K562 (cell line): ENCODE results near the gene CBX2. TPM values are rescaled to one million over a fixed set of nuclear protein-coding genes. Genes with fewer than 3 reads are reported as not detected.
A peak's percentile ranks its signal among the peaks of the same experiment; 100 is the strongest.

ENCODE experiments used
- BHLHE40 ChIP-seq: IDR thresholded peaks from 2 replicates; pipeline ENCODE4 v1.6.1; 2011; ENCODE audit warnings: low read length, improper control_type of control experiment
- EHMT2 ChIP-seq: fragments of 450-650 bp; IDR thresholded peaks from 2 replicates; pipeline ENCODE4 v1.6.1; 2018; ENCODE audit warnings: antibody characterized with exemption
- GTF2A2 ChIP-seq: IDR thresholded peaks from 2 replicates; pipeline ENCODE4 v1.6.1; 2016; ENCODE audit warnings: mild to moderate bottlenecking, missing genetic modification characterization, missing compliant biosample characterization
- MBD2 ChIP-seq: sonication (generic); IDR thresholded peaks from 2 replicates; pipeline ENCODE4 v1.6.1; 2016; ENCODE audit warnings: low read depth, borderline replicate concordance
- NFXL1 ChIP-seq: fragments of 450-650 bp; formaldehyde crosslinking; IDR thresholded peaks from 2 replicates; pipeline ENCODE4 v1.4.0; 2021; ENCODE audit warnings: mild to moderate bottlenecking
- POU5F1 ChIP-seq: fragments of 150-350 bp; IDR thresholded peaks from 2 replicates; pipeline ENCODE4 v1.6.1; 2014; ENCODE audit warnings: borderline replicate concordance, low read length, low read depth, mild to moderate bottlenecking; ENCODE audit not compliant: partially characterized antibody
- RAD21 ChIP-seq, 2 experiments: fragments of 250-450 bp in 1 of 2; fragments of 450-650 bp in 1 of 2; sonication (Bioruptor Pico) in 1 of 2; formaldehyde crosslinking in 1 of 2; IDR thresholded peaks in 1 of 2; conservative IDR thresholded peaks in 1 of 2; 2 replicates each; pipeline versions ENCODE4 v1.4.0 to v1.8.0; 2020 to 2022; ENCODE audit warnings: mild to moderate bottlenecking in 2 of 2, moderate library complexity in 1 of 2
- SMARCB1 ChIP-seq: IDR thresholded peaks from 2 replicates; pipeline ENCODE4 v1.6.1; 2011; ENCODE audit warnings: improper control_type of control experiment, low read depth; ENCODE audit not compliant: insufficient read length
- SMARCE1 ChIP-seq: fragments of 450-650 bp; IDR thresholded peaks from 2 replicates; pipeline ENCODE4 v1.7.1; 2016; ENCODE audit warnings: mild to moderate bottlenecking
- polyA plus RNA-seq, 8 experiments: library from polyadenylated mRNA; depleted of rRNA in 4 of 8; stranded (reverse) in 5 of 8; unstranded in 3 of 8; fragments of >200 nt; fragmentation: Nextera tagmentation in 2 of 8; fragmentation: Illumina TruSeq in 1 of 8; extraction: Ambion mirVana in 2 of 8; extraction: Trizol in 1 of 8; gene quantifications; 2 replicates each; pipeline versions ENCODE4 v1.2.1 to v1.2.3, GENCODE V29; 2011 to 2014; ENCODE audit warnings: inconsistent platforms in 1 of 8, missing spikeins in 1 of 8
- total RNA-seq, 7 experiments: library from RNA; depleted of rRNA in 6 of 7; stranded (reverse); fragments of >200 nt in 6 of 7; fragmentation: Illumina TruSeq in 2 of 7; extraction: Trizol in 2 of 7; gene quantifications; 2 replicates each; pipeline versions ENCODE4 v1.2.1 to v1.2.3, GENCODE V29; 2011 to 2021; ENCODE audit warnings: low replicate concordance in 1 of 7
- TF ChIP-seq, protein P1 (sequence below): IDR thresholded peaks from 2 replicates; pipeline ENCODE4 v1.6.1; 2011; ENCODE audit warnings: borderline replicate concordance, low read depth, mild to moderate bottlenecking, moderate library complexity, low read length; ENCODE audit not compliant: insufficient read depth, poor library complexity, severe bottlenecking
- TF ChIP-seq, protein P2 (sequence below): fragments of 450-650 bp; IDR thresholded peaks from 2 replicates; pipeline ENCODE4 v1.6.1; 2016; ENCODE audit warnings: low read depth
- TF ChIP-seq, protein P3 (sequence below), 3 experiments: IDR thresholded peaks in 2 of 3; conservative IDR thresholded peaks in 1 of 3; 2 replicates each; pipeline ENCODE4 v1.5.1; 2011 to 2012; ENCODE audit warnings: low read length in 3 of 3, mild to moderate bottlenecking in 3 of 3, control low read depth in 2 of 3, improper control_type of control experiment in 1 of 3, inconsistent platforms in 1 of 3, low read depth in 1 of 3, mixed read lengths in 1 of 3, moderate library complexity in 1 of 3; ENCODE audit not compliant: insufficient read depth in 2 of 3
- TF ChIP-seq, protein P4 (sequence below), 2 experiments: fragments of 450-650 bp; conservative IDR thresholded peaks; 2 replicates each; pipeline ENCODE4 v1.6.1; 2017; ENCODE audit warnings: mild to moderate bottlenecking in 2 of 2, moderate library complexity in 2 of 2

The CBX2 gene
- total and polyA plus RNA-seq, 9 of the 15 experiments (the other 6 are each of a cell fraction or from before 2014, with no cell fraction given): 0.66 to 26.9 (median 13.9) TPM

DNA sequence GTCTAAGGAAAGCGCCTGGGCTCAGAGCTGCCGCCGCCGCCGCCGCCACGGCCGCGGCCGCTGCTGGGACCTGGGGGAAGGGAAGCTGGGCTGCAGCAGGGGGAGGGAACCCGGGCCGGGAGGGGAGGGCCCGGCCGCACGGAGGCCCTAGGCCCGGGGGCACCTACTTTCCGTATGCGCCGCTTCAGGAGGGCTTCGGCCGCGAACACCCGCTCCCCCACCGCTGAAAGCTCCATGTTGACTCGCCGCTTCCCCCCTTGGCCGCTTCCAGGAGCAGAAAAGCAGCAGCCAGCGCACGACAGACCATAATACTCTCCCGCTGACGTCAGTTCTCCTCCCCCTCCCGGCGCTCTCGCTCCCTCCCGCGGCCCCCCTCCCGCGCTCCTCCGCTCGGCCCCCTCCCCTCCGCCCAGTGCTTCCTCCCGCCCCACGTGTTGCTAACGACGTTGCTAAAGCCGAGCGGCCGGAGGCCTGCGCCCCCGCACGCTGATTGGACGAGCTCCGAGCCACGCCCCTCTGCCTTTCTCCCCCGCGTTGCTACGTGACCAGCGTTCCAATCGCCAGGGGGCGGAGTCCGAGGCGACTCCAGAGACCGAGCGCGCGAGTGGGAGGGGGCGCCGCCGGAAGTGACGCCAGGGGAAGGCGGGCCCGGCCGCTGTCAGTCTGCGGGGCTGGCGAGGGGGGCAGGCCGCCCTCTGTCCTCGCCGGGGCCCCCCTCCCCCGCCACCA, 19.0 kb downstream of the CBX2 start, which contains the start of gene CBX8 (continued):
- TF ChIP-seq, protein P1, sequence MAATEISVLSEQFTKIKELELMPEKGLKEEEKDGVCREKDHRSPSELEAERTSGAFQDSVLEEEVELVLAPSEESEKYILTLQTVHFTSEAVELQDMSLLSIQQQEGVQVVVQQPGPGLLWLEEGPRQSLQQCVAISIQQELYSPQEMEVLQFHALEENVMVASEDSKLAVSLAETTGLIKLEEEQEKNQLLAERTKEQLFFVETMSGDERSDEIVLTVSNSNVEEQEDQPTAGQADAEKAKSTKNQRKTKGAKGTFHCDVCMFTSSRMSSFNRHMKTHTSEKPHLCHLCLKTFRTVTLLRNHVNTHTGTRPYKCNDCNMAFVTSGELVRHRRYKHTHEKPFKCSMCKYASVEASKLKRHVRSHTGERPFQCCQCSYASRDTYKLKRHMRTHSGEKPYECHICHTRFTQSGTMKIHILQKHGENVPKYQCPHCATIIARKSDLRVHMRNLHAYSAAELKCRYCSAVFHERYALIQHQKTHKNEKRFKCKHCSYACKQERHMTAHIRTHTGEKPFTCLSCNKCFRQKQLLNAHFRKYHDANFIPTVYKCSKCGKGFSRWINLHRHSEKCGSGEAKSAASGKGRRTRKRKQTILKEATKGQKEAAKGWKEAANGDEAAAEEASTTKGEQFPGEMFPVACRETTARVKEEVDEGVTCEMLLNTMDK: peak; percentile 85
- TF ChIP-seq BHLHE40 (peak; percentile 32), SMARCE1 (no peak), GTF2A2 (tag) (no peak), SMARCB1 (no peak), EHMT2 (no peak), POU5F1 (no peak), NFXL1 (CRISPR knock-in tag) (no peak), RAD21 (CRISPR knock-in tag; conservative IDR thresholded peaks at IDR 0.05 in 1 of 2, IDR thresholded peaks at IDR 0.05 in 1 of 2) (no peak; a peak in 2 of 4 replicates), MBD2 (peak; percentile 92)
- TF ChIP-seq, protein P2, sequence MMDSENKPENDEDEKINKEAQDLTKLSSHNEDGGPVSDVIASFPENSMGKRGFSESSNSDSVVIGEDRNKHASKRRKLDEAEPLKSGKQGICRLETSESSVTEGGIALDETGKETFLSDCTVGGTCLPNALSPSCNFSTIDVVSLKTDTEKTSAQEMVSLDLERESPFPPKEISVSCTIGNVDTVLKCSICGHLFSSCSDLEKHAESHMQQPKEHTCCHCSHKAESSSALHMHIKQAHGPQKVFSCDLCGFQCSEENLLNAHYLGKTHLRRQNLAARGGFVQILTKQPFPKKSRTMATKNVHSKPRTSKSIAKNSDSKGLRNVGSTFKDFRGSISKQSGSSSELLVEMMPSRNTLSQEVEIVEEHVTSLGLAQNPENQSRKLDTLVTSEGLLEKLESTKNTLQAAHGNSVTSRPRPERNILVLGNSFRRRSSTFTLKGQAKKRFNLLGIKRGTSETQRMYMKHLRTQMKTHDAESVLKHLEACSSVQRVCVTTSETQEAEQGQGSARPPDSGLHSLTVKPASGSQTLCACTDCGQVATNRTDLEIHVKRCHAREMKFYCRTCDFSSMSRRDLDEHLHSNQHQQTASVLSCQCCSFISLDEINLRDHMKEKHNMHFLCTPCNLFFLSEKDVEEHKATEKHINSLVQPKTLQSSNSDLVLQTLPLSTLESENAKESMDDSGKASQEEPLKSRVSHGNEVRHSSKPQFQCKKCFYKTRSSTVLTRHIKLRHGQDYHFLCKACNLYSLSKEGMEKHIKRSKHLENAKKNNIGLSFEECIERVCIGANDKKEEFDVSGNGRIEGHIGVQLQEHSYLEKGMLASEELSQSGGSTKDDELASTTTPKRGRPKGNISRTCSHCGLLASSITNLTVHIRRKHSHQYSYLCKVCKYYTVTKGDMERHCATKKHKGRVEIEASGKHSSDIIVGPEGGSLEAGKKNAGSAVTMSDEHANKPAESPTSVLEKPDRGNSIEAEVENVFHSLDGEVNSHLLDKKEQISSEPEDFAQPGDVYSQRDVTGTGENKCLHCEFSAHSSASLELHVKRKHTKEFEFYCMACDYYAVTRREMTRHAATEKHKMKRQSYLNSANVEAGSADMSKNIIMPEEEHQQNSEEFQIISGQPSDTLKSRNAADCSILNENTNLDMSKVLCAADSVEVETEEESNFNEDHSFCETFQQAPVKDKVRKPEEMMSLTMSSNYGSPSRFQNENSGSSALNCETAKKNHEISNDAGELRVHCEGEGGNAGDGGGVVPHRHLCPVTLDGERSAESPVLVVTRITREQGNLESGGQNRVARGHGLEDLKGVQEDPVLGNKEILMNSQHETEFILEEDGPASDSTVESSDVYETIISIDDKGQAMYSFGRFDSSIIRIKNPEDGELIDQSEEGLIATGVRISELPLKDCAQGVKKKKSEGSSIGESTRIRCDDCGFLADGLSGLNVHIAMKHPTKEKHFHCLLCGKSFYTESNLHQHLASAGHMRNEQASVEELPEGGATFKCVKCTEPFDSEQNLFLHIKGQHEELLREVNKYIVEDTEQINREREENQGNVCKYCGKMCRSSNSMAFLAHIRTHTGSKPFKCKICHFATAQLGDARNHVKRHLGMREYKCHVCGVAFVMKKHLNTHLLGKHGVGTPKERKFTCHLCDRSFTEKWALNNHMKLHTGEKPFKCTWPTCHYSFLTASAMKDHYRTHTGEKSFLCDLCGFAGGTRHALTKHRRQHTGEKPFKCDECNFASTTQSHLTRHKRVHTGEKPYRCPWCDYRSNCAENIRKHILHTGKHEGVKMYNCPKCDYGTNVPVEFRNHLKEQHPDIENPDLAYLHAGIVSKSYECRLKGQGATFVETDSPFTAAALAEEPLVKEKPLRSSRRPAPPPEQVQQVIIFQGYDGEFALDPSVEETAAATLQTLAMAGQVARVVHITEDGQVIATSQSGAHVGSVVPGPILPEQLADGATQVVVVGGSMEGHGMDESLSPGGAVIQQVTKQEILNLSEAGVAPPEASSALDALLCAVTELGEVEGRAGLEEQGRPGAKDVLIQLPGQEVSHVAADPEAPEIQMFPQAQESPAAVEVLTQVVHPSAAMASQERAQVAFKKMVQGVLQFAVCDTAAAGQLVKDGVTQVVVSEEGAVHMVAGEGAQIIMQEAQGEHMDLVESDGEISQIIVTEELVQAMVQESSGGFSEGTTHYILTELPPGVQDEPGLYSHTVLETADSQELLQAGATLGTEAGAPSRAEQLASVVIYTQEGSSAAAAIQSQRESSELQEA: peak; percentile 70
- TF ChIP-seq, protein P3, sequence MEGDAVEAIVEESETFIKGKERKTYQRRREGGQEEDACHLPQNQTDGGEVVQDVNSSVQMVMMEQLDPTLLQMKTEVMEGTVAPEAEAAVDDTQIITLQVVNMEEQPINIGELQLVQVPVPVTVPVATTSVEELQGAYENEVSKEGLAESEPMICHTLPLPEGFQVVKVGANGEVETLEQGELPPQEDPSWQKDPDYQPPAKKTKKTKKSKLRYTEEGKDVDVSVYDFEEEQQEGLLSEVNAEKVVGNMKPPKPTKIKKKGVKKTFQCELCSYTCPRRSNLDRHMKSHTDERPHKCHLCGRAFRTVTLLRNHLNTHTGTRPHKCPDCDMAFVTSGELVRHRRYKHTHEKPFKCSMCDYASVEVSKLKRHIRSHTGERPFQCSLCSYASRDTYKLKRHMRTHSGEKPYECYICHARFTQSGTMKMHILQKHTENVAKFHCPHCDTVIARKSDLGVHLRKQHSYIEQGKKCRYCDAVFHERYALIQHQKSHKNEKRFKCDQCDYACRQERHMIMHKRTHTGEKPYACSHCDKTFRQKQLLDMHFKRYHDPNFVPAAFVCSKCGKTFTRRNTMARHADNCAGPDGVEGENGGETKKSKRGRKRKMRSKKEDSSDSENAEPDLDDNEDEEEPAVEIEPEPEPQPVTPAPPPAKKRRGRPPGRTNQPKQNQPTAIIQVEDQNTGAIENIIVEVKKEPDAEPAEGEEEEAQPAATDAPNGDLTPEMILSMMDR (IDR thresholded peaks at IDR 0.05 in 2 of 3, conservative IDR thresholded peaks at IDR 0.05 in 1 of 3; ENCODE audit: insufficient read depth in 2 of 3, low read depth in 1 of 3, low read length in 3 of 3): peak in 1 of 3 experiments; percentile 18; a peak in 2 of 6 replicates
- TF ChIP-seq, protein P4, sequence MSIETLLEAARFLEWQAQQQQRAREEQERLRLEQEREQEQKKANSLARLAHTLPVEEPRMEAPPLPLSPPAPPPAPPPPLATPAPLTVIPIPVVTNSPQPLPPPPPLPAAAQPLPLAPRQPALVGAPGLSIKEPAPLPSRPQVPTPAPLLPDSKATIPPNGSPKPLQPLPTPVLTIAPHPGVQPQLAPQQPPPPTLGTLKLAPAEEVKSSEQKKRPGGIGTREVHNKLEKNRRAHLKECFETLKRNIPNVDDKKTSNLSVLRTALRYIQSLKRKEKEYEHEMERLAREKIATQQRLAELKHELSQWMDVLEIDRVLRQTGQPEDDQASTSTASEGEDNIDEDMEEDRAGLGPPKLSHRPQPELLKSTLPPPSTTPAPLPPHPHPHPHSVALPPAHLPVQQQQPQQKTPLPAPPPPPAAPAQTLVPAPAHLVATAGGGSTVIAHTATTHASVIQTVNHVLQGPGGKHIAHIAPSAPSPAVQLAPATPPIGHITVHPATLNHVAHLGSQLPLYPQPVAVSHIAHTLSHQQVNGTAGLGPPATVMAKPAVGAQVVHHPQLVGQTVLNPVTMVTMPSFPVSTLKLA (conservative IDR thresholded peaks at IDR 0.05): peak; percentile 85 to 87
